Measurements from ENCODE around the gene SLC39A13.
A peak's percentile ranks its signal among the peaks of the same experiment; 100 is the strongest.

Gene SLC39A13

GRCh38 chr11:47445840-47446239 lies 37.5 kb downstream of the SLC39A13 start:
- intact Hi-C loops (cut with DNase I) = no loop called here

GRCh38 chr11:47446833-47447232 lies 38.4 kb downstream of the SLC39A13 start:
- intact Hi-C loops (cut with DNase I) = no loop called here
- peak in 1 of 10 donors; percentile 44 for DNase-seq

More at GRCh38 chr11:47445840-47446239, 37.5 kb downstream of the SLC39A13 start:
- no peak for DNase-seq

- peak in 1 of 10 donors; percentile 66 for DNase-seq
- intact Hi-C loops (cut with DNase I) = no loop called here
These were observed 39.5 kb downstream of the SLC39A13 start for GRCh38 chr11:47447906-47448305.

DNA sequence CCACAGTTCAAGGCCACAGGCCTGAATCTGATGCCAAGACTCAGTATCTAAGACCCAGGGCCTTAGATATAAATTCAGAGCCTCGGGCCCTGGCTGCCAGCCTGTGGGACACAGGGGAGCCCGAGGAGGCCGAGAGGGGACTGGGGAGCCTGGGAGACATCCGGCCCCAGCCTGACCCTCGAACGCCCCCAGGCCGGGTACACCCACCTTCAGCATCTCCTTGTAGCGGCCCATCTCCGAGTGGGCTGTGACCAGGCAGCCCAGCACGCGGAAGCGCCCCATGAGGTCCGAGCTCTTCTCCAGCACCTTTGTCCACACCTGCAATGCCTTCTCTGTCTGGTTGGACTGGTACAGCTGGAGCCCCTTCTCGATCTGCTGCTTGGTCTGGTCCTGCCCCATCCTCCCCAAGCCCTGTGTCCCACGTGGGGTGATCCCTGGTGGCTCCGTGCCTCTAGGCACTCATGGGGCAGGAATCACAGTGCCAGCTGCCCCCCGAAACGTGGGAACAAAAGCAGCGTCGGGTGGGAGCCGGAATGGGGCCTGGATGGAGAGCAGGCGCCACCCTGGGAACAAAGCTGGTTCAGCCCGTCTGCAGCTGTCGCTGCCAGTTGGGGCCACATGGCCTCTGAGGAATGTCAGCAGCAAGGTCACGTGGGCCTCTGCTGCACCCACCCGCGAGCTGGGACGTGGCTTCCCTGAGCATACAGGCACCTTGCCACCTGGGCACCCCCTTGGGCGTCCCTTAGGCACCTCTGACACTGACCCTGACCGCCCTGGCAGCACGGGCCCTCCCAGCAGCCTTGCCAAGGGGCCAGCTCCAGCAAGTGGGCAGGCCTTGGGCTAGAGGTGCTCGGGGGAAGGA lies 40.4 kb downstream of the SLC39A13 start, which contains the start of gene RAPSN:
Gene RAPSN (minus strand): TSS at position 571 of the 862 bp plus-strand sequence. CDS start 172 bp downstream, at position 399.
- intact Hi-C loops (cut with DNase I) = no loop called here
- peak in 1 of 10 donors; percentile 78 for DNase-seq

GRCh38 chr11:47449541-47449940 lies 41.2 kb downstream of the SLC39A13 start:
- intact Hi-C loops (cut with DNase I) = no loop called here
- peak in 1 of 10 donors; percentile 8 for DNase-seq

GRCh38 chr11:47451436-47451835 lies 43.0 kb downstream of the SLC39A13 start:
- DNase-seq = no peak
- intact Hi-C loops (cut with DNase I) = loop anchor here (5.0 kb wide), 1 partner anchor 79 kb away; no protein-coding TSS in a partner anchor

GRCh38 chr11:47451990-47452389 lies 43.6 kb downstream of the SLC39A13 start:
- intact Hi-C loops (cut with DNase I) = loop anchor here (5.0 kb wide), 1 partner anchor 80 kb away; no protein-coding TSS in a partner anchor
- peak in 1 of 10 donors; percentile 19 for DNase-seq

GRCh38 chr11:47453365-47453764 lies 45.0 kb downstream of the SLC39A13 start:
- DNase-seq = no peak
- intact Hi-C loops (cut with DNase I) = loop anchor here (5.0 kb wide), 1 partner anchor 81 kb away; no protein-coding TSS in a partner anchor

GRCh38 chr11:47454258-47454671 lies 45.9 kb downstream of the SLC39A13 start:
- peak in 9 of 10 donors; percentile 32 to 92 (median 63) for DNase-seq
- intact Hi-C loops (cut with DNase I) = loop anchor here (5.0 kb wide), 1 partner anchor 82 kb away; no protein-coding TSS in a partner anchor

DNA sequence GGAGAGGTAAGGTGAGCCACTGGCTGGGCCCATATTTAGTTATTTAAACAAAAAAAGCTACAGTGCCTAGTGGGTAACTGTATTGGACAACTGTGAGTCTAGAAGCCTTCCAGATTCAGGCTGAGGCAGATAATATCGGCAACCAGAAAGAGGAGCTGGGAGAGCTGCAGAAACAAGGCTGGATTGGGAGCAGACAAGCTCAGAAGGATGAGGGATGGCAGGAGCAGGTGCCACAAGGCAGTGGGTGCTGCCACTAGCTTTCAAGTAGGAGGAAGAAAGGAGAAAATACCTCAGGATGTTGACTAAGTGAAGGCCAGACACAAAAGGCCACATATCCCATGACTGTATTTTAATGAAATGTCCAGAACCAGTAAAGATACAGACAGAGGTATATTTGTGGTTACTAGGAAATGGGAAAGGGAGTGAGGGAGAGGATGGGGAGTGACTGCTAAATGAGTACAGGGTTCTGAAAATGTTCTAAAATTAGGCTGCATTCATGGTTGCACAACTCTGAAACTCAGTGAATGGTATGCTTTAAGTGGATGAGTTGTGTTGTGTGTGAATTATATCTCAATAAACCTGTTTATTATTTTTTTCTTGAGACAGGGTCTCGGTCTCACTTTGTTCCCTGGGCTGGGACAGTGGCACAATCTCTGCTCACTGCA lies 52.3 kb downstream of the SLC39A13 start:
- intact Hi-C loops (cut with DNase I) = no loop called here
- DNase-seq = no peak

GRCh38 chr11:47461876-47462275 lies 53.5 kb downstream of the SLC39A13 start:
- intact Hi-C loops (cut with DNase I) = no loop called here
- DNase-seq = no peak

GRCh38 chr11:47464483-47464882 lies 56.1 kb downstream of the SLC39A13 start:
- intact Hi-C loops (cut with DNase I) = no loop called here
- peak in 1 of 10 donors; percentile 34 for DNase-seq
